SU-DHL-6 (cell line): ENCODE data around the gene MOCS1.

ENCODE experiments used
- EZH2phosphoT487 ChIP-seq: fragments of 200-600 bp; sonication (generic), shearing (Covaris generic); conservative IDR thresholded peaks from 2 replicates; pipeline ENCODE4 v1.6.1; 2018; ENCODE audit warnings: mild to moderate bottlenecking, antibody characterized with exemption, low read length, moderate library complexity, mixed read lengths
- TF ChIP-seq, protein P1 (sequence below): fragments of 200-600 bp; sonication (generic); IDR thresholded peaks from one replicate; pipeline ENCODE4 v1.5.1; 2017; ENCODE audit warnings: antibody characterized with exemption, mild to moderate bottlenecking, low read length, moderate library complexity; ENCODE audit not compliant: insufficient read depth, poor library complexity, severe bottlenecking

DNA sequence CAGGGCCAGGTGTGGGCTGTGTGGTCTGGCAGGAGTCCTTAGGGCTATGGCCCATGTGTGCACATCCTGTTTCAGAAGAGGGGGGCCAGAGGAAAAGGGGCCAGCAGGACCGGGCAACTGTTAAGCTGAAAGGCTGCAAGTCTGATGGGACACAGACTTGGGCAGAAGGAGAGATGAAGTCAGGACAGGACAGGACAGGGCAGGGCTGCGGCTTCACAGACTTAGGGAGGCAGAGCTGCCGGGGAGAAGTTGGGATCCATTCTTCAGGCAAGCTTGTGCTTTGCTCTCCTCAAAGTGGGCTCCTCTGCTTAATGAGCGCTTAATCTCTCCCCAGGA lies 28.7 kb downstream of the MOCS1 start:
- TF ChIP-seq, protein P1, sequence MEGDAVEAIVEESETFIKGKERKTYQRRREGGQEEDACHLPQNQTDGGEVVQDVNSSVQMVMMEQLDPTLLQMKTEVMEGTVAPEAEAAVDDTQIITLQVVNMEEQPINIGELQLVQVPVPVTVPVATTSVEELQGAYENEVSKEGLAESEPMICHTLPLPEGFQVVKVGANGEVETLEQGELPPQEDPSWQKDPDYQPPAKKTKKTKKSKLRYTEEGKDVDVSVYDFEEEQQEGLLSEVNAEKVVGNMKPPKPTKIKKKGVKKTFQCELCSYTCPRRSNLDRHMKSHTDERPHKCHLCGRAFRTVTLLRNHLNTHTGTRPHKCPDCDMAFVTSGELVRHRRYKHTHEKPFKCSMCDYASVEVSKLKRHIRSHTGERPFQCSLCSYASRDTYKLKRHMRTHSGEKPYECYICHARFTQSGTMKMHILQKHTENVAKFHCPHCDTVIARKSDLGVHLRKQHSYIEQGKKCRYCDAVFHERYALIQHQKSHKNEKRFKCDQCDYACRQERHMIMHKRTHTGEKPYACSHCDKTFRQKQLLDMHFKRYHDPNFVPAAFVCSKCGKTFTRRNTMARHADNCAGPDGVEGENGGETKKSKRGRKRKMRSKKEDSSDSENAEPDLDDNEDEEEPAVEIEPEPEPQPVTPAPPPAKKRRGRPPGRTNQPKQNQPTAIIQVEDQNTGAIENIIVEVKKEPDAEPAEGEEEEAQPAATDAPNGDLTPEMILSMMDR, result no peak
- TF ChIP-seq EZH2phosphoT487, result no peak
